Upper lobe of left lung (tissue), 6 donors: ENCODE measurements around the gene SLC15A5. TPM values are rescaled to one million over a fixed set of nuclear protein-coding genes. Genes with fewer than 3 reads are reported as not detected.

ENCODE experiments used
- ATAC-seq, 2 donors: fragments of 200-7000 bp; cut with Tn5 transposase; one replicate each; pipeline ENCODE4 v1.9.1; 2022; ENCODE audit warnings: mild to moderate bottlenecking in 2 of 2, moderate library complexity in 2 of 2; ENCODE audit not compliant: low FRiP score in 2 of 2
- DNase-seq, 2 donors: peaks; one replicate each; pipeline ENCODE4 v3.0.0-alpha.2; 2019 to 2020
- H3K27ac ChIP-seq, 4 donors: fragments of 200-600 bp; sonication (generic); one replicate each; pipeline ENCODE4 v1.5.1; 2016 to 2019
- H3K27me3 ChIP-seq, 4 donors: fragments of 200-600 bp; sonication (generic); one replicate each; pipeline ENCODE4 v1.5.1; 2017 to 2019
- H3K36me3 ChIP-seq, 4 donors: fragments of 200-600 bp; sonication (generic); one replicate each; pipeline ENCODE4 v1.5.1; 2016 to 2019
- H3K4me1 ChIP-seq, 4 donors: fragments of 200-600 bp; sonication (generic); one replicate each; pipeline ENCODE4 v1.5.1; 2018 to 2019
- H3K4me3 ChIP-seq, 4 donors: fragments of 200-600 bp; sonication (generic); one replicate each; pipeline ENCODE4 v1.5.1; 2017 to 2019; ENCODE audit warnings: mild to moderate bottlenecking in 2 of 4, moderate library complexity in 1 of 4
- H3K9me3 ChIP-seq, 4 donors: fragments of 200-600 bp; sonication (generic); one replicate each; pipeline ENCODE4 v1.5.1; 2018 to 2019
- CTCF ChIP-seq, 6 experiments: fragments of 450-650 bp in 4 of 6; fragments of 200-600 bp in 2 of 6; sonication (generic) in 2 of 6; IDR thresholded peaks; one replicate each; pipeline ENCODE4 v1.5.1; 2016 to 2019; ENCODE audit warnings: antibody characterized with exemption in 6 of 6
- EP300 ChIP-seq, 4 donors: sonication (generic); formaldehyde crosslinking; IDR thresholded peaks; one replicate each; pipeline ENCODE4 v1.5.1; 2017; ENCODE audit warnings: antibody characterized with exemption in 4 of 4, control low read depth in 2 of 4
- POLR2A ChIP-seq, 4 donors: fragments of 450-650 bp; IDR thresholded peaks; one replicate each; pipeline ENCODE4 v1.5.1; 2016 to 2017; ENCODE audit warnings: antibody characterized with exemption in 4 of 4, mild to moderate bottlenecking in 2 of 4
- POLR2AphosphoS5 ChIP-seq, 2 donors: sonication (generic); formaldehyde crosslinking; IDR thresholded peaks; one replicate each; pipeline ENCODE4 v1.5.1; 2017; ENCODE audit warnings: antibody characterized with exemption in 2 of 2
- WGBS, 2 donors: methylation state at CpG; one replicate each; pipeline ENCODE4 v1.1.5; 2017 to 2018; 5-methylcytosine and 5-hydroxymethylcytosine counted together
- total RNA-seq, 6 donors: library from RNA; depleted of rRNA in 4 of 6; stranded (reverse); fragments of >200 nt in 4 of 6; gene quantifications; one replicate each; pipeline versions ENCODE4 v1.1.0 to v1.2.1, GENCODE V29; 2016 to 2021
- donor health status: DM: no; HTN: no; CAD: no; lungs with moderate emphysema.
- donor health status: DM: no; HTN: yes; CAD: no; lungs with severe emphysema.

Gene SLC15A5
- total RNA-seq, 6 donors from 2014 or later, result not detected

GRCh38 chr12:16282978-16283377, 5.5 kb upstream of the SLC15A5 start:
- Histone ChIP-seq H3K27ac (no peak overlapping the region), H3K36me3 (no peaks in the 10 kb centered on the region), H3K4me3 (no peak overlapping the region), H3K27me3 (no peaks in the 10 kb centered on the region), H3K9me3 (no peaks in the 10 kb centered on the region), H3K4me1 (no peaks in the 10 kb centered on the region)
- TF ChIP-seq POLR2AphosphoS5 (IDR thresholded peaks at IDR 0.05) (no peak), POLR2A (IDR thresholded peaks at IDR 0.05) (no peak), CTCF (IDR thresholded peaks at IDR 0.05) (no peak), EP300 (IDR thresholded peaks at IDR 0.05) (no peak)
- WGBS, 2 donors, result 63 to 71% methylated on average over 2 of the region's 2 CpGs
- DNase-seq (no peak), ATAC-seq (no peak)

DNA sequence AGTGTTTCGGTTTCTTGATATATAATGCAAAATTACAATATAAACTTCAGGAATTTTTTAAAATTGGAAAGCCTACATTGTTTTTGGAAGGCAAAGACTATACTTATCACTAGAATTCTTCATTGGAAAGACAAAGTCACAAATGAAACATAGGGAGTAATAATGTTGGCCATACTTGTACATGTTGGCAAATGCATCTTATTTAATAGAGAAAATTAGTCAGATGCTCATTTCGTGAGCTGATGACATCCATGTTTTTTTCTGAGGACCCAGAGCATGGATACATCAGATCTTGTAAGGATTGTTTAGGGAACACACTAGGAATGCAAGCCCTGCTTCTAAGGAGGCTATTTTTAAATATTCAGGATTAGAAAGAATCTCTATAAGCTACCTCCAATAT, 4.6 kb upstream of the SLC15A5 start:
- H3K27me3 ChIP-seq, result no peaks in the 10 kb centered on the region
- H3K9me3 ChIP-seq, result no peaks in the 10 kb centered on the region
- ATAC-seq (no peak), DNase-seq (no peak)
- 86 to 96% methylated on average over 2 of the region's 2 CpGs for WGBS, 2 donors
- no peak for TF ChIP-seq CTCF (IDR thresholded peaks at IDR 0.05)
- no peak for TF ChIP-seq EP300 (IDR thresholded peaks at IDR 0.05)
- TF ChIP-seq POLR2A (IDR thresholded peaks at IDR 0.05), result no peak
- no peak for TF ChIP-seq POLR2AphosphoS5 (IDR thresholded peaks at IDR 0.05)
- no peaks in the 10 kb centered on the region for H3K4me1 ChIP-seq
- H3K4me3 ChIP-seq, result no peak overlapping the region
- H3K27ac ChIP-seq, result no peak overlapping the region
- H3K36me3 ChIP-seq, result no peaks in the 10 kb centered on the region

DNA sequence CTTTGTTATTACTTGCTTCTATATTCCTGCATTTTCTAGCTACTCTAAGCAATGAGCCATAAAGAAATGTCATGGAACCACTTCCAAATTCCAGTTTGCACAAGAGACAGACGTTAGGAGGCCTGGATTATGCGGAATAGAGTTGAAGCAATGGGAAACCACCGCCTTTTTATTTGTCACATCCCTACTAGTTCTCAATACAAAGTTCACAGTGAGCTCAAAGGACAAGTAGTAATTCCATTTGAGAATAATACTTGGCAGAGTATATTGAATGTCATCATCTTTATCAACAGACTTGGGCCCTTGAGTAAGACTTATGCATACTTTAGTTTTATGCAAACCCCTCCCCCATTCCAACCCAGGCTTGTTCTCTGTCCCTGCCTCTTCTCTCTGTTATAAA, 3.7 kb upstream of the SLC15A5 start:
- Histone ChIP-seq H3K27ac (no peak overlapping the region), H3K27me3 (no peaks in the 10 kb centered on the region), H3K9me3 (no peaks in the 10 kb centered on the region), H3K4me3 (no peak overlapping the region), H3K36me3 (no peaks in the 10 kb centered on the region), H3K4me1 (no peaks in the 10 kb centered on the region)
- TF ChIP-seq CTCF (IDR thresholded peaks at IDR 0.05) (no peak), POLR2A (IDR thresholded peaks at IDR 0.05) (no peak), POLR2AphosphoS5 (IDR thresholded peaks at IDR 0.05) (no peak), EP300 (IDR thresholded peaks at IDR 0.05) (no peak)
- DNase-seq, result no peak
- WGBS, 2 donors, result 69 to 72% methylated on average over 3 of the region's 3 CpGs
- peak in 1 of 2 donors; percentile 36 for ATAC-seq

GRCh38 chr12:16272222-16272621, 5.3 kb downstream of the SLC15A5 start:
- no peaks in the 10 kb centered on the region for H3K9me3 ChIP-seq
- 76 to 77% methylated on average over 3 of the region's 3 CpGs for WGBS, 2 donors
- ATAC-seq, result no peak
- H3K36me3 ChIP-seq, result no peaks in the 10 kb centered on the region
- no peak for TF ChIP-seq CTCF (IDR thresholded peaks at IDR 0.05)
- TF ChIP-seq POLR2AphosphoS5 (IDR thresholded peaks at IDR 0.05), result no peak
- no peak for TF ChIP-seq EP300 (IDR thresholded peaks at IDR 0.05)
- no peak for TF ChIP-seq POLR2A (IDR thresholded peaks at IDR 0.05)
- H3K27ac ChIP-seq, result no peak overlapping the region
- no peaks in the 10 kb centered on the region for H3K27me3 ChIP-seq
- no peaks in the 10 kb centered on the region for H3K4me1 ChIP-seq
- no peak for DNase-seq
- H3K4me3 ChIP-seq, result no peak overlapping the region

DNA sequence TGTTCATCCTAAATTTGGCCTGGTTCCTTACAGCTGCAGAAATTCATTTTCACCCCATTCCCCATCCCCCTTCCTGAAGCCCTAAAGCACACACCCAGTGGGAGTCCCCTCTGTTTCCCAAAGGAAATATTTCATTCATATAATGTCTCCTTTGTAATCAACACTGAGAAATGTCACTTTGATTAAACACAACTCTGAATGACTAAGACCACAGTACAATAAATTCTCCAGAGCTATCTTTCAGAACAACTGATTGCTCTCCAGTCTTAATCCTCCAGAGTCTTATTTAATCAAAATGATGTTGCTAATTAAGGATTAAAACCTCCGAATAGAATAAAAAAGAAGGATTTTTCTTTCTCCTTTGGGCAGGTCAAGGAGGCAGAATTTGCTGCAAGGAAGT, 6.4 kb downstream of the SLC15A5 start:
- WGBS, 2 donors, result 36 to 50% methylated on average over 1 of the region's 1 CpG
- H3K4me3 ChIP-seq, result no peak overlapping the region
- no peak overlapping the region for H3K27ac ChIP-seq
- H3K27me3 ChIP-seq, result no peaks in the 10 kb centered on the region
- TF ChIP-seq EP300 (IDR thresholded peaks at IDR 0.05) (no peak), CTCF (IDR thresholded peaks at IDR 0.05) (no peak), POLR2AphosphoS5 (IDR thresholded peaks at IDR 0.05) (no peak), POLR2A (IDR thresholded peaks at IDR 0.05) (no peak)
- DNase-seq, result no peak
- H3K36me3 ChIP-seq, result no peaks in the 10 kb centered on the region
- H3K4me1 ChIP-seq, result no peaks in the 10 kb centered on the region
- no peak for ATAC-seq
- H3K9me3 ChIP-seq, result no peaks in the 10 kb centered on the region
